ENCODE data around the gene ZNF608.

ZNF608 gene

GRCh38 chr5:124754206-124754927 lies 7.9 kb upstream of the ZNF608 start:
- peak; percentile 58 for DNase-seq

DNA sequence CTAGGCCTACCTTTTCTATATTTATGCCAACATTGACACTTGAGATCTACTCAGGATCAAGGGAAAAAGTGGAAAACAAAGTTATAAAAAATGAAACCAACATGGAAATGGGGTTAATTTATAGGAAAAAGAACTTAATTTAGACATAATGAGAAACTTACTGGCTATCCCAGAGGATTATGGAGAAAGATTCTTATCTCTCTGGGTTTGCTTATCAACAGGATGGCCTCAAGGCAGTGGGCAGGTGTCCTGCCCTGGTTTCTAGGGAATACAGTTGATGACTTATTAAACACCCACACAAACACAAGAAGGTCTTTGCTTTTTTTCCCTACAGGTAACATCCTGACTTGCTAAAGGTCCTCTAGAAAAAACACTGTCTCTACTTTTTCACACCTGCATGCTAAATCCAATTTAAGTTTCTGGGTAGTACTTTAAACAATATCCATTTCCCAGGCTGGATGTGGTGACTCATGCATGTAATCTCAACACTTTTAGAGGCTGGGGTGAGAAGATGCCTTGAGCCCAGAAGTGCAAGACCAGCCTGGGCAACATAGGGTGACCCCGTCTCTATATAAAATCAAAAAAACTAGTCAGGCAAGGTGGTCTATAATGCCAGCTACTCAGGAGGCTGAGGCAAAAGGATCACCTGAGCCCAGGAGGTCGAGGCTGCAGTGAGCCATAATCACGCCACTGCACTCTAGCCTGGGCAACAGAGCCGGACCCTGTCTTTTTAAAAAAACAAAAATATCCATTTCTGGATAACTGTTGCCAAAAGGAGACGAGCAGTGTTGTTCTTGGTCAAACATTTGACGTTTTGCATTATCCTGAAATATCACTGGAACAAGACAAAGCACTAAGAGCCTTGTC lies 6.6 kb upstream of the ZNF608 start:
- no peak for DNase-seq

DNA sequence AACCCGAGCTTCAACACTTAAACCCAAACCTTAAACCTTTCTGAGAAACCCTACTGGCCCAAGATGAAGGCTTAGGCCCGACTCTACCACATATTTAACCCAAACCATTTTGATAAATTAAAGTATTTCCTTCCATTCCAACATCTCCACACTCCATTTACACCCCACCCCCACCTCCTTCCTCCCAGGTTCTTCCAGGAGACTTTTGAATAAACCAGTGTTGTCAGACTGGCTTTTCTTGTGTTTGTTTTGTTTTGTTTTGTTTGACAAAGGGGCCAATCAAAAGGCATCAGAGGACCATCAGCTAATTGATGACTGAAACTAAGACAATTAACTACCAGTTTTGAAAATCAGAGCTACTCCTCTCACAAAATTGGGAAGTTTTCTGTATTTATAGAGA lies 4.6 kb upstream of the ZNF608 start:
- DNase-seq = no peak

GRCh38 chr5:124748687-124749594 lies 2.5 kb upstream of the ZNF608 start:
- peak; percentile 98 for DNase-seq

- peak; percentile 64 for DNase-seq
Observed at GRCh38 chr5:124747791-124748686, 1.6 kb upstream of the ZNF608 start.

GRCh38 chr5:124746916-124747790 lies 714 bp upstream of the ZNF608 start:
- peak; percentile 98 for DNase-seq

GRCh38 chr5:124745007-124745927 lies 1.2 kb downstream of the ZNF608 start:
- no peak for DNase-seq

DNA sequence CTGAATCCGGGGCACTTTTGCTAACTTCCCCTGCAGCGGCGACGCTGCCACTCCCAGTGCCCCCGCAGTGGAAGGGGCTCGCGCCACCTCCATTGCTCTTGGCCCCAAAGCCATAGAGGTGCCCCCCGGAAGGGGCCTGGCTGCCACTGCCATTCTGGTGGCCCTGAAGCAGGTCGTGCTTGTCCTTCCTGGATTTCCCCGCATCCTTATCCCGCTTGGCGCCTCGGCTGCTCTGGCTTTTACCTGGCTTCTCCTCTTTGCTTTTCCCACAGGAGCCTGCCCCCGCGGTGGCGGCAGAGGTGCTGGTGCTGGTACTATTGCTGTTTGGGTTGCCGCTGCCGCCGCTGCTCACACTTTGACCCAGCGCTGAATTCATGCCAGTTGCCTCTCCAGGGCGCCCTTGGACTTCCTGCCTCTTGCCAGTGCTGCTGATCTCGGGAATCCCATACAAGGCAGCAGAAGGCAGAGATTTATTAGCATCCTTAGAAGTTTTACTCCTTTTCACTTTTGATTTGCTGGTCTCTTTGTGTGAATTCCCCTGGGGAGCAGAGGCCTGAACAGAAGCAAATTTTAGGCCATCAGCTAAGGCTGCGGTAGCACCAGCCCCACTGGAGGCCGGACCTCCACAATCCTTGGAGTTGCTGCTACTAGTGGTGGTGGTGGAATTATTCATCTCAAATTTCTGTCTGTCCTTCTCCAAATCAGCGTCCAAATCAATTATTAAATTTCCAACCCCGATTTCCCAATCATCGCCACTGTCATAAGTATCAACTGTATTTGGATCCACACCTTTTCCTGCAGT lies 2.1 kb downstream of the ZNF608 start:
- no peak for DNase-seq

GRCh38 chr5:124743602-124744169 lies 2.8 kb downstream of the ZNF608 start:
- DNase-seq = no peak

GRCh38 chr5:124742983-124743601 lies 3.3 kb downstream of the ZNF608 start:
- DNase-seq = no peak

DNA sequence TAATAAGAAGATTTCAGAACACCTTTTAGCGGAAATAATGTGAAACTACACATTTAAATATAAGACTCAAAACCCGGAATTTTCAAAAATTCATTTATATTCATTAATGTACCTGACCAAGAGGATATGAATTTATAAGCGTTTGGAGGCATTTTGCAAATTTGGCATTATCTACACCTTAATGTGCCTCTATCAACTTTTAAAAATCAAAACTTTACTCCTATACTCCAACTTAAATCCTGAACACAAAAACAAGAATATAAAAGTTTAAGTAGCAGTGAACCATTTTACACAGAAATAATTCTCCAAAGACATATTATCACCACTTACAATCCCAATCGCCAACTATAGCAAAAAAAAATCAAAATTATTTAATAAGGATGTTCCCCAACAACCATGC lies 3.9 kb downstream of the ZNF608 start:
- no peak for DNase-seq

DNA sequence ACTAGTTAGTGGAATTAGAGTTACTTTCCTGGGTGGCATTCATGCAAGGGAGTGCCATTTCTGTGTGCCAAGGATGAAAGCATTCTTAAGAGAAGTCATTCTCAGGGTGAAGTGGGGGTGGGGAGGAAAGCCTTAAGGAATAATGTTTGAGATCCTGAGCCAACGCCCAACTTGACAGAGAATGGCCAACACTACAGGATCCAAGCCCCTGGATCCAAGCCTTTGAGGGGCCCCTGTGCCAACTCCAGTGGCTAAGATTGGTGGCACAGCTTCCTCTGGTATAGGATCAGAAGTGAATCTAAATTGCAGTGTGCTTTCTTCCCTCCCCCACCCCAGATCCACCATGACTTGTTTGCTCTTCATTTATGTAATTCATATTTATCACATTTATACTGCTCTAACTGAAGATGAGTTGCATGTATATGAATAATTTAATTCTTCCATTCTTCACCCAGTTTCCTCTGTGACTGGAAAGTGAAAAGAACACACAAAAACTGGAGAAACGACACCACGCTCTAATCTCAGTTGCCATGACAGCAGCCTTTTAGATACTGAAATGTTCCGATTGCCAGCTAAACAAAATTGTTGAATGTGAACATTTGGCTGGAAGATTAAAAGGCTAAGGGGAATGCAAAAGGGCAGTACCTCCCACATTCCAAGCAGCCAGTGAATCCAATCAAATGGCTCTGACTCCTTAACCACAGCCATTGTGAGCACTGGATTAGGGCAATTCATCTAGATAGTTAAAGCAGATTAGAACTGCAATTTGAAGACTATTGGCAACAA lies 4.5 kb downstream of the ZNF608 start:
- no peak for DNase-seq

DNA sequence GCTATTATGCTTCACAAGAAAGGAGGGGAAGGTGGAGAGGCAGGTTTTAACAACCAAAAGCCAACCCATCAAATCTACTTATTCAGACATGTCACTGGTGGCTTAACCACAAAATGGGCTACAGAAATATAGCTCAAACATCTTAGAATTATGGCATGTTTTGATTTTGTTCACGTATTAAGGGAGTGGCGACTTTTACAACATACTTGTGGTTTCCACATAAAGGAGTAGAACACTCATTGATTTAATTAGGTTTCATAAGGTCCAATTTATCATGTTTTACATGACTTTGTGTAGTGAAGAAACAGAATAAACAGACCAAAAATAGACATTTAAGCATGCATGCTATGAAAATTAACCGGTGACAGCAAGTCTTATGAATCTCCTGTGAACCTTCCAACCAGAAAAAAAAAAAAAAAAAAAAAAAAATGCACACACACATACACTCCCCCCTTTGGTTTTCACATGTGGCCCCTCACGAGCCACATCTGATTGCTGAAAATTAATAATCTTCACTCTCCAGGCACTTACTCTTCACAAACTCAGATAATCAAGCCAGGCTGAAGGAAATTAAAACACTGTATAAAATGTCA lies 5.4 kb downstream of the ZNF608 start:
- no peak for DNase-seq

DNA sequence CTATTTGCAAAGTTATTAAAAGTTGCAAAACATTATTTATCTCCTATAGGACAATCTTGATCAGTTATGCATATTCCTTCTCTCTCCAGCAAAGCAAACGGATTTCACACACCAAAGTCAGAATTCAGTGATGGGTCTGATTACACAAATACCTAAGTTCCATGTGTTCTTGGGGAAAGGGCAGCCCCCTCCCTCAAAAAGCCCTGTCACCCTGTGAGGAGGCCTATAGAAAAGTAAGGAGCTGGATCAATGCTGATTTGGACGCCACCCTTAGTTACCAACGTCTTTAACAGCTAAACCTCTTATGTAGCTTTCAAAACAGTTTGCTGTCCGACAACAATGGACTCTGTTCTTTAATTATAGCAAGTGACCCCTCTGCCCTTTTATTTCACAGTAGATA lies 6.4 kb downstream of the ZNF608 start:
- DNase-seq = no peak

DNA sequence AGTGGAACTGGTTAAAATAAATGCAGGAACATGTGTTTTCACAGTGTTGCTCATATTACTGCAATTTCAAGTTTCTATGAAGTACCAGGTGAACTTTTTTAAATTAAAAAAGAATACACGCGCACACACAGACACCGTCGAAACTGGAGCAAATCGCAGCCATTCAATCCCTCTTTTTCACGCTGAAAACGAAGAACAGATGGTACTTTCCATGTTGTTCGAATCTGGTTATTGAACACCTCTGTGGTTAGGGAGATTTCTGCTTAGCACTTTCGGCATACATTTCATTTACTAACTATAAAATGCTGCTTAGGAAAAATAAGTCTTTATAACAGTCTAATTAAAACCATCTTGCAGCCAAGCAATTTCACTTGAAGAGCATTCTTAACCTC lies 6.8 kb downstream of the ZNF608 start:
- no peak for DNase-seq

DNA sequence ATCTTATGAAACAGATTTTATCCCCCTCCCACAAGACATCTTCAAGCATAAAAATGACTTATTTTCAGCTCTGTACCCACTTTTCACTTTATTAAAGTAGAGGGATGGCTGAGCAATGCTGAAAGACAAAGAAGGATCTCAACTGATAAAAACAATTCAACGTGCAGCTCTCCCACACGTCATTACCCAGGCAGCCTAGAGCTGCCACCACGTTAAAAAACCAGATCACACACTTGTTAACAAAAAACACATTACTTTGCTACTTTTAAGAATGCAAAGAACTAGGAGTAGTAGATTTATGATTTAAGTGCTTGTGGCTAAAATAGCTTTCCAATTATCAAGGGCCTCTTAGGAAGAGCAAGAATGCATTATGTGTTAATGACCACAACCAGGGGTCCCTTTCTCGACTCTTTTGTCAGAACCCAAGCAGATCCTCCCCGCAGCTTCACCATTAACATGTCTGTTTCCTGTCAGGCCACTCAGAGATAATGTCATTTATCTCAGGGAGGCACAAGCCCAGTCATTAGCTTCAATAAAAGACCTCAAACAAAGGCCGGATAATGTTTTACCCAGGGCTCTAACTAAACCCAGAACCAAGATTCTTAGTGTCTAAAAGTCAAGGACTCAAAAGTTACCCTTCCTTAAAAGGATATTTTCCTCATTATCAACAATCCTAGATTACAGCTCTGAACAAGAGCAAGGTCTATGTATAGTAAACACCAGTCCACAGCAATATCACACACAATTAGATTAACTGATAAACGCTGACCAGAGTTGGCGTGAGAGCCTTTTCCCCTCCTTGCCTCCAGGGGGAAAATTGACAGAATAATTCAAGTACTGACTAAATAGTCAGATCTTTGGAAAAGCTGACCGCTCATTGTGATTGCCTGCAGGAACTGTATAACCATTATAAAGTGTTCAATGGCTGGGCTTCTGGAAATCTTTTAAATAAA lies 7.5 kb downstream of the ZNF608 start:
- DNase-seq = no peak

Data from NCI-H1694 (cell line).